ENCODE results near the gene ASB3. TPM values are rescaled to one million over a fixed set of nuclear protein-coding genes. Genes with fewer than 3 reads are reported as not detected.

The ASB3 gene
- total RNA-seq, 1 experiment from 2014 or later, result 23.1 TPM

DNA sequence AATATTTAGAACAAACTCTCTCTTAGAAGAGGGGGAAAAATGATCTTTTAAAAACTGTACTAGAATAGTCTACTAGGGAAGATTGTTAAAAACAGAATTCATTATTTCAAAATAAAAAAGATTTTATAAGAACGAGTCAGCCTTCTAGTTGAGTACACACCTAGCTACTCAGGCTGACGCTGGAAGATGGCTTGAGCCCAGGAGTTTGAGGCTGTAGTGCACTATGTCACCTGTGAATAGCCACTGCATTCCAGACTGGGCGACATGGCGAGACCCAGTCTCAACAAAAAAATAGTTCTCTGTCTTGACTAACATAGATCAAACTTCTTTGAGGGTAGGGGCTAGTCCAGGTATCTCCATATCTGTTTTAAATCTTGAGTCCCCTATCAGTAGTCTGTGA, 34.0 kb upstream of the ASB3 start:
- no CpG with 5 or more reads among the region's 4 CpGs for WGBS (ENCODE audit: extremely low coverage, insufficient read length, low lambda C conversion rate)

More for the DNA sequence above, 34.0 kb upstream of the ASB3 start:
- H3K56ac ChIP-seq (ENCODE audit: insufficient read length, low read depth, low read length), result no peak overlapping the region
- no peaks in the 10 kb centered on the region for H3K79me2 ChIP-seq (ENCODE audit: insufficient read depth, low read length)
- no peak overlapping the region for H4K8ac ChIP-seq (replicated peaks; ENCODE audit: insufficient read length, low read depth, low read length)
- H3K79me1 ChIP-seq (ENCODE audit: insufficient read depth, low read depth, low read length, poor library complexity, severe bottlenecking), result no peaks in the 10 kb centered on the region
- peaks cover 0 to 16% (median 7%) of the 10 kb centered on the region in 3 experiments; a peak in 5 of 7 replicates for H3K36me3 Mint-ChIP-seq (ENCODE audit: insufficient read depth in 1 of 3, low read depth in 3 of 3)
- no peak overlapping the region for H4K91ac ChIP-seq (ENCODE audit: insufficient read length, low read depth, low read length)
- no peak overlapping the region for H2BK15ac ChIP-seq (ENCODE audit: low read depth, low read length)
- no peak overlapping the region for H3K4me2 ChIP-seq (ENCODE audit: insufficient read depth, insufficient read length, low read length)
- H3K23ac ChIP-seq (ENCODE audit: insufficient read length, low read depth, low read length), result no peak overlapping the region
- DNase-seq, result no peak
- H2AFZ ChIP-seq (ENCODE audit: low read length), result no peak overlapping the region
- no peak overlapping the region for H2BK5ac ChIP-seq (ENCODE audit: insufficient read length, low read length)
- no peak overlapping the region for H3K4ac ChIP-seq (ENCODE audit: low read depth, low read length)
- no peak overlapping the region for H3K9ac ChIP-seq (ENCODE audit: extremely low read depth, insufficient read length, low read length)
- H3K9me3 ChIP-seq (ENCODE audit: control insufficient read depth, low read depth, low read length), result no peaks in the 10 kb centered on the region
- no peaks in the 10 kb centered on the region for H3K27me3 Mint-ChIP-seq (ENCODE audit: low read depth)
- H2BK20ac ChIP-seq (ENCODE audit: low read depth, low read length, poor library complexity, severe bottlenecking), result no peak overlapping the region
- no peaks in the 10 kb centered on the region for H4K20me1 ChIP-seq (ENCODE audit: control insufficient read depth, insufficient read depth, insufficient read length)
- peaks cover 1 to 7% of the 10 kb centered on the region in 2 experiments; a peak in 3 of 4 replicates for H3K4me1 Mint-ChIP-seq
- TF ChIP-seq, protein P1, sequence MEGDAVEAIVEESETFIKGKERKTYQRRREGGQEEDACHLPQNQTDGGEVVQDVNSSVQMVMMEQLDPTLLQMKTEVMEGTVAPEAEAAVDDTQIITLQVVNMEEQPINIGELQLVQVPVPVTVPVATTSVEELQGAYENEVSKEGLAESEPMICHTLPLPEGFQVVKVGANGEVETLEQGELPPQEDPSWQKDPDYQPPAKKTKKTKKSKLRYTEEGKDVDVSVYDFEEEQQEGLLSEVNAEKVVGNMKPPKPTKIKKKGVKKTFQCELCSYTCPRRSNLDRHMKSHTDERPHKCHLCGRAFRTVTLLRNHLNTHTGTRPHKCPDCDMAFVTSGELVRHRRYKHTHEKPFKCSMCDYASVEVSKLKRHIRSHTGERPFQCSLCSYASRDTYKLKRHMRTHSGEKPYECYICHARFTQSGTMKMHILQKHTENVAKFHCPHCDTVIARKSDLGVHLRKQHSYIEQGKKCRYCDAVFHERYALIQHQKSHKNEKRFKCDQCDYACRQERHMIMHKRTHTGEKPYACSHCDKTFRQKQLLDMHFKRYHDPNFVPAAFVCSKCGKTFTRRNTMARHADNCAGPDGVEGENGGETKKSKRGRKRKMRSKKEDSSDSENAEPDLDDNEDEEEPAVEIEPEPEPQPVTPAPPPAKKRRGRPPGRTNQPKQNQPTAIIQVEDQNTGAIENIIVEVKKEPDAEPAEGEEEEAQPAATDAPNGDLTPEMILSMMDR (conservative IDR thresholded peaks at IDR 0.05), result no peak
- no peaks in the 10 kb centered on the region for H3K27me3 ChIP-seq (ENCODE audit: insufficient read depth, low read length)
- H3K9me3 Mint-ChIP-seq, result no peaks in the 10 kb centered on the region
- no peak overlapping the region for H2BK120ac ChIP-seq (ENCODE audit: low read depth, low read length, poor library complexity, severe bottlenecking)
- no peak overlapping the region for H3K18ac ChIP-seq (ENCODE audit: insufficient read length, low read depth, low read length)
- no peaks in the 10 kb centered on the region for H3K23me2 ChIP-seq (ENCODE audit: insufficient read length, low read depth, low read length, poor library complexity, severe bottlenecking)
- no peak overlapping the region for H3K27ac Mint-ChIP-seq
- no peak overlapping the region for H3K27ac ChIP-seq (ENCODE audit: insufficient read length, low read depth, low read length)
- no peak overlapping the region for H3K4me3 Mint-ChIP-seq
- H2BK12ac ChIP-seq (ENCODE audit: insufficient read length, low read depth, low read length), result no peak overlapping the region
- H2AK5ac ChIP-seq (ENCODE audit: insufficient read length, low read length), result no peak overlapping the region
- no peak overlapping the region for H4K5ac ChIP-seq (ENCODE audit: insufficient read length, low read depth, low read length)
- no peak overlapping the region for H3K14ac ChIP-seq (ENCODE audit: insufficient read depth, low read length)
- no peaks in the 10 kb centered on the region for H3K4me1 ChIP-seq (ENCODE audit: insufficient read depth, low read length)
- H3T11ph ChIP-seq (ENCODE audit: low read length), result no peak overlapping the region

Measured in H9 (cell line).